SK-MEL-5 (cell line): ENCODE measurements around the gene RXRA. TPM values are rescaled to one million over a fixed set of nuclear protein-coding genes. Genes with fewer than 3 reads are reported as not detected.

Source experiments
- DNase-seq: peaks from one replicate; pipeline ENCODE4 v3.0.0-alpha.2; 2016; ENCODE audit warnings: low read depth, low spot score
- in situ Hi-C: cut with HindIII; loops from 2 replicates; pipeline ENCODE4 v1.10.0; 2016; ENCODE audit warnings: low sequenced_read_pairs, high pct_unique_total_duplicates, low pct_unique_long_range_greater_than_20kb
- total RNA-seq: library from RNA; depleted of rRNA; stranded (reverse); fragments of >200 nt; shearing (Covaris generic); gene quantifications from 2 replicates; pipeline ENCODE4 v1.2.3, GENCODE V29; 2014

The RXRA gene
- total RNA-seq, 1 experiment from 2014 or later, result 8.5 TPM

DNA sequence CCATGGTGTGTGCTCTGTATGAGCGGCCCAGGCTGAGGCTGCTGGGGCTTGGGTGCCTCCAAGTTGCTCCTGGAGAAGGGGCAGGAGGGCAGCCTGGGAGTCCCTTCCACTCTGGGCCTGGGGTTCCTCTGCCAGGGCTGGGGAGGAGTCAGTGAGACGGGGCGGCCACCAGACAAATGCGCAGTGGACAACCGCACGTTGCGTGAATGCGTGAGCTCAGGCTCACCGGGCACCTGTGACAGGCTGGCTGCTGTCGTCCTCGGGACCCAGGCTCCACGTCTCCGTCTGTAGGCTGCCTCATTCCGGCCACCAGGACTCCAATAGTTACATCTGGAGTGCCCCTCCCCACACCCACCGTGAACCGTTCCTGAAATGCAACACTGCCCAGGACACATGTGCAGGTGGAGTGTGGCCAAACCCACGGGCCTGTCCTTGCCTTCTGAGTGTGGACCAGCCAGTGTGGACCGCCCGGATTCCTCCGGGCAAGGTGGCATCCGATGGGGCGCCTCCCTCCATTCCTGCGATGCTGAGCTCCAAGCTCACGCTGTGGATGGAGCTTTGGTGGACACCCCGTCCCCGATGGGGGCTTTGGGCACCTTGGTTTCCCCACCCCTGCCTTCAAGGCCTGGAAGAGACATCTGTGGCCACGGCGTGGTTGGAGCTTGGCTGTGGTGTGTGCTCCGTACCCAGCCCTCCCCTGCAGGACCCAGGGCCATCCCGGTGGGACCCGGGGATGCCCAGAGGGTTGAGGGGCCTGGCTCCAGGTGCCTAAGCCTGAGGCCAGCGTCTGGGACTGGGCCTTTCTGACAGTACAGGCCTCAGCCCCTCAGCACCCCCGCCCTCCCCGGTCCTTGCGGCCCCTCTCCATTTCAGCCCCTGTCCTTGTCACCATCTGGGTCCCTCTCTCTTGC is 34.0 kb upstream of the RXRA start:
- in situ Hi-C loops, result no loop called here
- no peak for DNase-seq

DNA sequence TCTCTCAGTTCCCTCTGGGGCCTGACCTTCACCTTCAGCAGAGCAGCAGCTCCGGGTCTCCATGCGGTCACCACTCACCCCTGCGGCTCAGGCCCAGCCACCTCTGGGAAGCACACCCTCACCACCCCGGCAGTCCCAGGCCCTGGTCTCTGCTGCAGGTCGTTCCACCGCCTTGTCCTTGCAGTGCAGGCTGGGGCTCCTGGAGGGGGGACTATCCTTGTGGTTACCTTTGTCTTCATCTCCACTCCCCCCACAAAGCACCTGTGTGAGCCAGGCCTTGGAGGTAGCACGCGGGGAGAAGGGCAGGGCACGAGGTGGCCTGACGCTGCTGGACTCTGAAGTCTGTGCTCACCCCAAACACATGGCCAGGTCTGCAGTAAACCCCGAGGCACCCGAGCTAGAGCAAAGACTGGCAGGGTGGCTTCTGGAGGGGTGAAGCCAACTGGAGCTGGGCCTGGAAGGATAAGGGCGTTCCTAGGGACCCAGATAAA is 33.2 kb upstream of the RXRA start:
- no peak for DNase-seq
- in situ Hi-C loops, result no loop called here

DNA sequence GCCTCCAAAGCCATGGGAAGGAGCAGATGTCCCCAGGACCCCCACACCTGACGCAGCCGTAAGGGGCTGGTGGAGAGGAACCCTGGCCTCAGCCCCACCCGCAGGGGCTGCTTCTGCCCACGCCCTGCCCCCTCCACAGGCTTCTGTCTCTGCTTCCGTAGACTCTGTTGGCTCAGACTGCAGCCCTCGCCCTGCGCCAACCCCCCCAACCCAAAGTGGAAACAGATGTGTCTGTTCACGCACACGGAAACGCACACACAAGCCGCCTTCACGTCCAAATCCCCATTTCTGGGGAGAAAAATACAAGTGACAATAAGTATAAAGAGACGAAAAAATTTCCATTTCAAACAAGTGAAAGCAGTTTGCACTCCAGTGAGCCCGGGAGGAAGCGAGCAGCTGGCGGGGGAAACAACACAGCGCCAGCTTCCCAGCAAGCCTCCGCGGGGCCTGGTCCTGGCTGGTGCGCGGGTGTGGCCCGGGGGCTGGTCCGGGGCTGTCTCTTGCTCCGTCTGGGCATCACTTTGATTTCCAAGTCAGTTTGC is 32.6 kb upstream of the RXRA start:
- in situ Hi-C loops, result no loop called here
- DNase-seq, result no peak

DNA sequence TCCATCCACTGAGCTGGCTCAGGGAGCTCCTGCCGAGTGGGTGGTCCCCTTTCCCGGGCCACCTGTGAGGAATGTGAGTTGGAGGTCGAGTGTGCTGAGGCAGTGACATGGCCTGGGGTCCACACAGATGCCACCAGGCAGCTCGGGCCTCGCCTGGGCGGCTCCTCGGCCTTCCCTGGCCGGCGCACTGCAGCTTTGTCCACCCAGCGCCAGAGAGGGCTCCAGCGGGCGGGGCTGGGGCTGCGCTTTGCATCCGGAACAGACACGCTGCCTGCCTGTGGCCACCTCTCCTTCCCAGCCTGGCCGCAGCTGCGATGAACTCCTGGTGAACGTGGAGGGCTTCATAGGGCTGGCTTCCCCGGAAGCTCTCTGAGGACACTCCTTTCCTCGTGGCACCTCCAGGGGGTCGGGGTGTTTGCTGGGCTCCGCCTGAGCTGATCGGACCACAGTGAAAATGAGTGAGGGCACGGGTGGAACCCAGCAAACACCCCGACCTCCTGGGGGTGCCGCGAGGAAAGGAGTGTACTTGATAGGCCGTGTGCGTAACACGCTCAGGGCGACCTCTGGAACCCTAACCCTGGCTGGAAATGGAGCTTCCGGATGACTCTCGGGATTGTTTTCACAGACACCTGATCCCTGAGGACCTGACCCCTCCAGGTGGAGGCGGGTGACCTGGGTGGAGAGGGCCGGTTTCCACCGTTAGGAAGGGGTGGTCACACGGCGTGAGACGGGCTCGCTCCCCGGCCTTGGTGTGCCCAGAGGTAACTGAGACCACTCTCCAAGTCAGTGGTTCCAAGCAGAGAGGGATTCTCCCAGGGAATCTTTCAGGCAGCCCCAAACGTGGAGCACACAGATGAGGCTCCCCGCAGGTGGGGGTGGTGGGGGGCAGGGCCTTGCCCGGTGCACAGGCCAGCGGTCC is 31.8 kb upstream of the RXRA start:
- no peak for DNase-seq
- in situ Hi-C loops, result no loop called here

DNA sequence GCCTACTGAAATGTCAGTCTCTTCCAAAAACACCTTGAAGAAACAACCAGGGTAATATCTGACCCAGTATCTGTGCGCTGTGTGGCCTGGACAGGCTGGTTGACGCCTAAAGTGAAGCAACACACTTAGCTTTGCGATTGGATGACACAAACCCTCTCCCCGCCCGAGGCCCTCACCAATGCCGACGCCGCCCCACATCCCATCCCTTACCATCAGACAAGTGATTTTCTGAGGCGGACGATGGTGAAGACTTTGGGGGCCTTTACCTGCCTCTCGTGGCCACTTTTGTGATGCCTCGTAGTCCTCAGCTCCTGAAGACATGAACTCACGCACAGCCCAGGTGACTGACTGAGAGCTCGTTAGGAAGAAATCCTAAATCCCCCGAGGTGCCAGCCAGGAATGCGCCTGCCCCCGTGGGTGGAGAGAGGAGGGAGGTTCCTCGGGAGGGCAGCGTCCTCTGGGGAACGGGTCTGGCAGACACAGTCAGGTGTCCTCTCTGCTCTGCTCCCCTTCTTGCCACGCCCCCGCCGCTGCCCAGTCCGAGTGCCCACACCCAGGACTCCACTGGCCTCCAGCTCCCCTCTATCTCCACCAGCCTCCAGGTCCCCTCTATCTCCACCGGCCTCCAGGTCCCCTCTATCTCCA is 31.0 kb upstream of the RXRA start:
- in situ Hi-C loops, result no loop called here
- DNase-seq, result no peak

DNA sequence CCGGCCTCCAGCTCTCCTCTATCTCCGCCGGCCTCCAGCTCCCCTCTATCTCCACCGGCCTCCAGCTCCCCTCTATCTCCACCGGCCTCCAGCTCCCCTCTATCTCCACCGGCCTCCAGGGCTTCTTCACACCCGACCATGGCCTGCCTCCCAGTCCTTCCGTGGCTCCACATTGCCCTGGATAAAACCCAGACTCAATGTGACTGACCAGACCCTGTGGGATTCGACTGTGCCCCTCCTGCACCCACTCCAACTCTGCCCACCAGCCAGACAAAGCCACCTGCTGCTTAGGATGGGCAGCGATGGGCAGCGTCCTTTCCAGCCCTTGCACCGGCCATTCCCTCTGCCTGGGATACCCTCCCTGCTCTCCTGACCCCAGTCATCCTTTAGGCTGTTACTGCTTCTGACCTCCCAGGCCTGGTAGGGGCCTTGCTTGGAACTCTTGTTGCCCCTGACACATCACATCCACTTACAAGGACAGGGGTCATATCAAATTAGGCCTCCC is 30.5 kb upstream of the RXRA start:
- no peak for DNase-seq
- in situ Hi-C loops, result no loop called here

DNA sequence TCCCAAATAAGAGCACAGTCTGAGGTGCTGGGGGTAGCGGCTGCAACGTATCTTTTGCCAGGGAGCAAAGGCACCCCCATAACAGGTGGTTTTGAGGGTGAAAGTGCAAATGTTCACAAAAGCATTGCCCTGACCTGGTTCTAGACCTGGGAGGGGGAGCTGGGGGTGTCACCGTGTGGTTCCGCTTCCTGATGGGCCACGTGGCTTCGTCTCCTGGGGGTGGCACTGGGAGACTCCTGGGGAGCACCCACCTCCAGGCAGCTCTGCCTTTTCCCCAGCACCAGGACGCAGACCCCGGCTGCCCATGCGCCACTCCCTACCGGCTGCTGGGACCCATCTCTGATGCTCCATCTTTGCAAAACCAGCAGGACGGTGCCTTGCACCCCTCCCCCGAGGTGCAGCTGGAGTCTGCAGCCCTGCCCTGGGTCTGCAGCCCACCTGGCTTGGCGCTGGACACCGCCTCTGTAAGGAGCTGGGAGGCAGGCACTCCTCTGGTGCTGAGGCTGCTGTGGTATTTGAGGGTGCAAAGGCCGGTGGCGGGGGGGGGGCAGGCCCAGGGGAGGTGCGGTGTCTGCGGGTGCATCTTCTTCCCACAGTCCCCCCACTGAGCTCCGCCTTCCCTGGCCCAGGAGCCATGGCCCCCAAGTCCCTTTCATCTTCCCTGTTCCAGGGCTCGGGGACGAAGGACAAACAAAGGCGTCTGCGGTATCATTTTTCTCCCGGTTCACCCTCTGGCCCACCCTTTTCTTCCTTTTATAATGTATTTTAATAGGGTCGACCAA is 29.8 kb upstream of the RXRA start:
- DNase-seq, result no peak
- in situ Hi-C loops, result no loop called here

DNA sequence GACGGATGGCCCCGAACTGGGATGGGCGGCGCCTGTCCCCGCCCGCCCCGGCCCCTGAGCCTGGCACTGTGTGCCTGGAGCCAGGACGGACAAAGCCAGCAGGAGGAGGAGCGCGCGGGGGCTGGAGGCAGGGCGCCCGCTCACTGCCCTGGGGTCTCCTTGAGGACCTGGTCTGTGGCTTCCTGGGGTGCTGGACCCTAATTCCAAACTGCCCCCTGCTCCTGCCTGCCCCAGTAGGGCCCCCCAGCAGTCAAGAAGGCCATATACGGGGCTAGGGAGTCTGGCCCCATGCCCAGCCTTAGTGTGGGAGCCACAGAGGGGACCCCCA is 29.2 kb upstream of the RXRA start:
- in situ Hi-C loops, result no loop called here
- DNase-seq, result no peak

DNA sequence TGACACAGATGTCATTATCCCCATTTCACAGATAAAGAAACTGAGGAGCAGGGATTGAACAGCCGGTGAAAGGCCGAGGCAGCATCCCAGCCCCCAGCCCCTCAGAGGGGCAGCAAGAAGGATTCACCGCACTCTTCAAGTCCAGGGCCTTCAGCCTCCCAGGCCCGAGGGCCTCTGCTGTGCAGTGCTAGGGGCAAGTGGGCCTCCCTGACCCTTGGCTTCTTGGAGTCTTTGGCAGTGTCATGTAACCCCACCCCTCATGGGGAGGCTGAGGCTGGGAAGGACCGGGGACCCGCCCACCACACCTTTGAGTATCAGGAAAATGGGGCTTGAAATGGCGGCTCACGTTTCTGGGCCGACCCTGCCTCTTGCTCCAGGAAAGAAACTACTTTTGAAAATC is 28.7 kb upstream of the RXRA start:
- DNase-seq, result no peak
- in situ Hi-C loops, result no loop called here

DNA sequence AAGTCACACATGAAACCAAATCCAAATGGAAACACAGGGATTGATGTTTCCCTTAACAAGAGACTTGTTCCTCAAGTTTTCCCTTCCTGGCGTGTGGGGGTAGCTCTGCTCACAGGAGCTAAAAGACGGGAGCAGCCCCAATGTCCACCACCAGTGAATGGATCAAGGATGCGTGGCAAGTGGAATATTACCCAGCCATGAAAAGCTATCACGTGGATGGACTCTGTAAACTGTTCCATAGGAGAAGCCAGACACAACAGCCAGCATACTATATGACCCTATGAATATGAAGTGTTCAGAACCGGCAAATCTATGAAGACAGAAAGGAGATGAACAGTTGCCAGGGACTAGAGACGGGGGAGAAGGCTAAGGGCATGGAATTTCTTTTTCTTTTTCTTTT is 28.3 kb upstream of the RXRA start:
- in situ Hi-C loops, result no loop called here
- no peak for DNase-seq

DNA sequence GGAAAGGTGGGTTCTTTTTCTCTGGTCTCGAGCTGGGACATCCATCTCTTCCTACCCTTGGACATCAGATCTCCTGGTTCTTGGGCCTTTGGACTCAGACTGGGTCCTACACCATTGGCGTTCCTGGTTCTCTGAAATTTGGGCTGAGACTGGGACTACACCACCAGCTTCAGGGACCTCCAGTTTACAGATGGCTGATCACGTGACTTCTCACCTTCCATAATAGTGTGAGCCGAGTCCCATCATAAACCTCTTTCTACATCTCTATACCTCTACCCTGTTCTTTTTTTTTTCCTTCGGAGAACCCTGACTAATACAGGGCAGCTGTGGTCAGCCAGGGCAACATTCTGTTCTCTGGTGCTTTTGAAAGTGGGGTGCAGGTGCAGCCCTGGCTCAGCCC is 27.2 kb upstream of the RXRA start:
- no peak for DNase-seq
- in situ Hi-C loops, result no loop called here

DNA sequence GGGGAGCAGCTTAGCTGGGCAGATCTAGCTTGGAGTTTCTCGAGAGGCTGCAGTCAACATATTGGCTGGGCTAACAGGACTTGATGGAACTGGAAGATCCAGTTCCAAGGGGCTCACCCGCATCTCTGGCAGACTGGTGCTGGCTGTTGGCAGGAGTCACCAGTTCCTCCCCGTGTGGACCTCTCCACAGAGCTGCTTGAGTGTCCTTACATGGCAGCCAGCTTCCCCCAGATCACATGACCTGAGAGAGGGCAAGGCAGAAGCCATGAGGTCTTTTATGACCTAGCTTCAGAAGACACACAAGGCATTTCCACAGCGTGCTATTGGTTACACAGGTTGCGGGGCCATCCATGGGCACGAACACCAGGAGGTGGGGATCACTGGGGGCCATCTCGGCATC is 26.4 kb upstream of the RXRA start:
- DNase-seq, result no peak
- in situ Hi-C loops, result no loop called here

DNA sequence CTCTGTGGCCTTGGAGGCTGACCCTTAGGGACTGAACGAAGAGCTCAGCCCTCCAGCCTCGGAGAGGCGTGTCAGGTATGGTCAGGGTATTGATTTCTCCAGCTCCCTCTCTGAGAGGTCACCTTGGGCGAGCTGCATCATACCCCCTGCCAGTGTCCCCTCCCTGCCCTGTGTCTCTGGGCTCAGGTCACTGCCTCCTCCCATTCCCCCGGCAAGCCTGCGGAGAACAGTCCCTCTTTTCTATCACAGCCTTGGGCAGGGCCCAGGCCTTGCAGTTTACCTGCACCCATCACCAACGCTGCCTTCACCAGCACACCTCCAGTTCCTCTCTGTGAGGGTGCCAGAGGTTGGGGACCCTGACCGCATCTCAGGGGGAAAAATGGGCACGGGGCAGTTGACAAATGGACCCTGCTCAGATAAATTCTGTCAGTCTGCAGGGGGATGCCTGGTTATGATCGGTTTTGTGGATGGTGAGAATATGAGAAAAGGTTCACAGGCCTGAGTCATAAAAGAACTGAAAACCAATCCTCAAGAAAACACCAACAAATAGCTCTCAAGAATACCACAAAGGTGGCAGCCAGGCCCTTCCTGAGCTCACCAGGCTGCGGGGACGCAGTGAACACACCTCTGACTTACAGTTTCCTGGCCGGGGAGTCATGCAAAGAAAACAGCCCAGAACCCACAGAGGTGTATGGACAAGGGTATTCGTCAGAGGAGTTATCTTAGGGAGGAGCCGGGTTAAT is 24.7 kb upstream of the RXRA start:
- in situ Hi-C loops, result no loop called here
- DNase-seq, result no peak

DNA sequence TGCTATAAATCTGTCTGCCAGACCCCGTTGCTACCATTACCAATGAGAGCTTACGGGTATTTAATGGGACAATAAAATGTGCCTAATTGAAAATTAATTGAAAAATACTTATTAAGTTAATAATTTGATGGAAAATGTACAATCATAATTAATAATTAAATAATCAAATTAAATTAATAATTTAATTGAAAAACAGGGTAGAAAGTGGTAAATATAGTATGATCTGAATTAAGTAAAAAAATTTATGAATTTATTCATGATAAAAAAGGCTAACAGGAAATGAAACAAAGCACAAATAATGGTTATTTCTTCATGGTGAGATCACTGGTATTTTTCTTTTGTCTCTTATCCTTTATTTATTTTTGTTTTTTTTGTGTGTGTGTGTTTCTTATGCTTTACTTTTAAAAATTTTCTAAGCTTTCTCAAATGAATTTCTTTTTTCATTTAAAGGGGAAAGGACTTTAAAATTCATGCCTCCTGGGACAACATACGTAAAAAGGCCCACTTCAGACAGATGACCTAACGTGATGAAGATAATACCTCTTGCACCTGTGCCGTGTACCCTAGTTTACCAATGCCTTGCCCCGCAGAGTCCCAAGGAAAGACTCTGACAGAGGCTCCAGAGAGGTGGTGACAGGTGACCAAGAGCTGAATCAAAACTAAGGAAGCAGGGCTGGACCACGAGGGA is 24.0 kb upstream of the RXRA start:
- in situ Hi-C loops, result no loop called here
- DNase-seq, result no peak

DNA sequence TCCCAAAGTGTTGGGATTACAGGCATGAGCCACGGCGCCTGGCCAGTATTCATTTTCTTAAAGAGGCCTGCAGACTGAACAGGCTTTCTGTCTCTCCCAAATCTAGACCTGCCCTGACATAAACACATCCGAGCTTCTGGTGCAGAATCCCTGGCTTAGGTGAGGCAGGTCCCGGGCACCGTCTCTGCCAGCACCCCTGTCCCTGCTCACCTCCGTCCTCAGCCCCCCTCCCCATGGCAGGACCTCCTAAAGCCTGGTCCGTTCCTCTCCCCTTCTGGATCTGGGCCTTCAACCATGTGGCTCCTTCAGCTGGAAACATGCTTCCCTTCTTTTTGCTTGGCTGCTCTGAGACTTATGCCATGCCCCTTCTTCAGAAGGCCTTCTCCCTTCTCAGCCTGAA is 22.7 kb upstream of the RXRA start:
- DNase-seq, result no peak
- in situ Hi-C loops, result no loop called here

DNA sequence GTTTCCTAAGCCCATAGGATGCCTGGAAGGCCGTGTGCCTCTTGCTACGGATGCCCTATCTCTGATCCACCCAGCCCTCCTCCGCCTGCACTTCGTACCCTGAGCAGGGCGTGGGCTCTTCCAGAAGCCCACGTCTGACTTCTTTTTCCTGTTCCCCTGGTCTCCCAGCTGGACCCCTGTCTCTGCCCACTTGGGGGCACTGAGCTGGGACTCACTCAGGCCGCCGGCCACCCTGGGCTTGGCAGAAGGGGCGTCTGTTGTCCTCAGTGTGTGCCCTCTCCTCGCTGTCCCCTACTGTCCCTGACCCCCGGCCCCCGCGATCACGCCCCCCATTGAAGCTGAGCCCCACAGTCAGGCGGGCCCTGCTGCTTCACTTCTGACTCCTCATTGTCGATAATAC is 22.0 kb upstream of the RXRA start:
- DNase-seq, result no peak
- in situ Hi-C loops, result no loop called here
